GM13977 (cell line): ENCODE data around the gene RAD18.

Experiments used
- DNase-seq: peaks from one replicate; pipeline ENCODE4 v3.0.0; 2012; ENCODE audit warnings: low spot score
- CTCF ChIP-seq: IDR thresholded peaks from 2 replicates; pipeline ENCODE4 v1.5.1; 2012; ENCODE audit warnings: mild to moderate bottlenecking, control low read depth; ENCODE audit not compliant: insufficient read depth; ENCODE audit errors: extremely low read depth, missing control alignments
- in situ Hi-C: fragments of 300-500 bp; cut with MboI; formaldehyde crosslinking; loops from one replicate; pipeline ENCODE4 v1.12.0; 2022; ENCODE audit warnings: low sequenced_read_pairs, low pct_unique_long_range_greater_than_20kb, mixed read lengths, inconsistent platforms; ENCODE audit not compliant: unreplicated experiment

Gene RAD18

DNA sequence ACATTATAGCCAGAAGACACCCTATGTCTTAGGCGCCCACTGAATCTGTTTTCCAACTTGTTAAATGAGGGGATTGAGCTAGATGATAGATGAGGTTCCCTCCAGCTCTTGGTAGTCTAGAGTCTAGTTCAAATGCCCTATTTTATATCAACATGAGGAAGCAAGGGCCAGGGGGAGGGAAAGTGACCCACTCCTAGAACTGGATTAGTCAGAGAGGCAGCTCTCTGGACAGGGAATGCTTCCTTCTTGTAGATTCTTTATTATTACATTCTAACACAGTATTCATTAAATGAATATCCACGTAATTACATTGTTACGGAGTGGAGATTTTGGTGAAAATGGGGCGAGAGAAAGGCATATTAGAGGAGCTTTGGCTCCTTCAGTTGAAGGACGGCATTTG, 89.5 kb downstream of the RAD18 start:
- no peak for DNase-seq
- in situ Hi-C loops = no loop called here
- TF ChIP-seq CTCF = no peak

- in situ Hi-C loops = no loop called here
- DNase-seq = no peak
- TF ChIP-seq CTCF = no peak
Measured at GRCh38 chr3:8872261-8872660, 91.0 kb downstream of the RAD18 start.

DNA sequence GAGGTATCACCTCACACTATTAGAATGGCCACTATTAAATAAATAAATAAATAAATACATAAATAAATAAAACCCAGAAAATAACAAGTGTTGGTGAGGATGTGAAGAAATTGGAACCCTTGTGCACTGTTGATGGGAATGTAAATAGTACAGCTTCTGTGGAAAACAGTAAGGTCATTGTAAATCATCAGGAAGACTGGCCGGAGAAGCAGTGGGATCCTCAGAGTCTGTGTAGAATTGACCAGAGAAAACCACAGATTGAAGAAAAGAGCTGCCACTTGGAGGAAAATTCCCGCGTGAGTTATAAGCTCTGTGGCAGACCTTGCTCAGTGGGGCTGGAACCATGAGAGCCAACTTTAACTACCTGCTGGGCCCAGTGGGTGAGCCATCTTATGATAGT, 92.0 kb downstream of the RAD18 start:
- DNase-seq = no peak
- in situ Hi-C loops = no loop called here
- no peak for TF ChIP-seq CTCF

- in situ Hi-C loops = no loop called here
- no peak for TF ChIP-seq CTCF
- no peak for DNase-seq
Measured at GRCh38 chr3:8870134-8870533, 93.1 kb downstream of the RAD18 start.

DNA sequence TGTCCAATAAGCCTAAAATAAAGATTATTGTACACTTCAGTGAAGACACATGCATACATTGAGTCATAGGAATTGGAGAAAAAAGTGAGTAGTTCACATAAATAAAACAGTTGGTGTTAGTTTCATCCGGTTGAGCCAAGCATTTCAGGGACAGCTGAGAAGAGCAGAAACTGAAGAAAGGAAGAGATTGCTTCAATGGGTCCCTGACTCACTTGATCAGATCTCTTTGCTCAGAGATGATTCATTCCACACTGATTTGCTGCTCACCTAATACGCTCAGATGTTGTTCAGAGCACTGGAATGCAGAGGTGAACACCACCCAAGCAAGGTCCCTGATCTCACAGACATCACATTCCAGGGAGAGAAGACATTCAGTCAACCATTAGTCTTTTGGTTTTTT, 93.7 kb downstream of the RAD18 start:
- no peak for DNase-seq
- TF ChIP-seq CTCF = no peak
- in situ Hi-C loops = no loop called here

- in situ Hi-C loops = no loop called here
- TF ChIP-seq CTCF = no peak
- DNase-seq = no peak
Measured at GRCh38 chr3:8868996-8869395, 94.3 kb downstream of the RAD18 start.

DNA sequence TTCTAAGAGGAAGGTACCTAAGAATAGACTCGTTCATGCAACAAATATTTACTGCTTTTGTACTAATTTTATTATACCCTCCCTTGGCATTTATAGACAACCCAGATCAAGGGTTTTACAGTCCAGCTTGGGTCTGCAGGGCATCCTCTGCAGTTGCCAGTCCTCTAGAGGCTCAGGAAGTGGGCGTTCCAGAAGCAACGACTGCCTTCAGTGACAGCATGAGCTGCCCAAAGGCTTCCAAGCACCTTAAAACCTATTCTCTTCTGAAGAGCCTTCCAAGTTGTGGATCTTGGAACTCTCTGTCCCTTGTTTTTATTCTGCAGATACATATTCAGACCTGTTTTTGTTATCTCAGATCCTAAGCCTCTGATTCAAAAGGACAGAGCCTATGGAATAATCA, 95.6 kb downstream of the RAD18 start:
- no peak for TF ChIP-seq CTCF

More for the DNA sequence above, 95.6 kb downstream of the RAD18 start:
- no peak for DNase-seq
- in situ Hi-C loops = no loop called here
